Testis (tissue), 2 donors: ENCODE data around the gene ADAM8.

ENCODE experiments used
- POLR2A ChIP-seq: fragments of 450-650 bp; IDR thresholded peaks from one replicate; pipeline ENCODE4 v1.6.1; 2017; ENCODE audit warnings: antibody characterized with exemption, mild to moderate bottlenecking, moderate library complexity
- TF ChIP-seq, protein P1 (sequence below), 3 experiments: fragments of 450-650 bp in 2 of 3; fragments of 200-600 bp in 1 of 3; sonication (generic) in 1 of 3; IDR thresholded peaks; one replicate each; pipeline ENCODE4 v1.5.1; 2016 to 2019; ENCODE audit warnings: antibody characterized with exemption in 3 of 3, mild to moderate bottlenecking in 2 of 3, moderate library complexity in 1 of 3

DNA sequence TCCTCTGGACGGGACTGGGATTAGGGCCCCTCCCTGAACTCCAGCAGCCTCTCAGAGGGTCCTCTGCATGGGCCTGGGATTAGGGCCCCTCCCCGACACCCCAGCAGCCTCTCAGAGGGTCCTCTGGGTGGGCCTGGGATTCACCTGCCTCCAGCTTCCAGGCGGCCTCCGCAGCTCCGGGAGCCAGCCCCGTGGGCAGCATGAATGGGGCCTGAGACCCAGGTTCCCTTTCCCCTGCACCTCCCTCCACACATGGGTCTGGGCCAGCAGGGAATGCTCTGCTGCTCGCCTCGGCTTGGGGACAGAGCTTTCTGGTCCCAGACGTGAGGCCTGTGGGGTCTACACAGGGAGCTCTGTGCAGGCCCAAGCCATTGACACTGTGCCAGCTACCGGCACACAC lies 26.5 kb upstream of the ADAM8 start:
- TF ChIP-seq, protein P1, sequence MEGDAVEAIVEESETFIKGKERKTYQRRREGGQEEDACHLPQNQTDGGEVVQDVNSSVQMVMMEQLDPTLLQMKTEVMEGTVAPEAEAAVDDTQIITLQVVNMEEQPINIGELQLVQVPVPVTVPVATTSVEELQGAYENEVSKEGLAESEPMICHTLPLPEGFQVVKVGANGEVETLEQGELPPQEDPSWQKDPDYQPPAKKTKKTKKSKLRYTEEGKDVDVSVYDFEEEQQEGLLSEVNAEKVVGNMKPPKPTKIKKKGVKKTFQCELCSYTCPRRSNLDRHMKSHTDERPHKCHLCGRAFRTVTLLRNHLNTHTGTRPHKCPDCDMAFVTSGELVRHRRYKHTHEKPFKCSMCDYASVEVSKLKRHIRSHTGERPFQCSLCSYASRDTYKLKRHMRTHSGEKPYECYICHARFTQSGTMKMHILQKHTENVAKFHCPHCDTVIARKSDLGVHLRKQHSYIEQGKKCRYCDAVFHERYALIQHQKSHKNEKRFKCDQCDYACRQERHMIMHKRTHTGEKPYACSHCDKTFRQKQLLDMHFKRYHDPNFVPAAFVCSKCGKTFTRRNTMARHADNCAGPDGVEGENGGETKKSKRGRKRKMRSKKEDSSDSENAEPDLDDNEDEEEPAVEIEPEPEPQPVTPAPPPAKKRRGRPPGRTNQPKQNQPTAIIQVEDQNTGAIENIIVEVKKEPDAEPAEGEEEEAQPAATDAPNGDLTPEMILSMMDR (IDR thresholded peaks at IDR 0.05), result no peak
- no peak for TF ChIP-seq POLR2A
